MCF 10A (cell line): Measurements from ENCODE around the gene CCDC13. TPM values are rescaled to one million over a fixed set of nuclear protein-coding genes. Genes with fewer than 3 reads are reported as not detected.

ENCODE experiments used
- BruUV-seq: library from RNA; stranded (reverse); fragments of 400-500 nt; replicated peaks from 2 replicates; lab custom pipeline; 2021; lab: Mats Ljungman, UMichigan
- CTCF ChIA-PET: fragments of 300-600 bp; sonication (Branson Sonifier 250); formaldehyde crosslinking; extraction: SDS; loops from one replicate; lab custom pipeline; 2021; ENCODE audit warnings: antibody characterized with exemption, inconsistent platforms; lab: Yijun Ruan, JAX
- POLR2A ChIA-PET: fragments of 300-600, 350-650 bp; sonication (Branson Sonifier 250); formaldehyde crosslinking; extraction: SDS; loops from one replicate; lab custom pipeline; 2020; ENCODE audit warnings: antibody characterized with exemption, inconsistent platforms; lab: Yijun Ruan, JAX
- DNase-seq: peaks from one replicate; pipeline ENCODE4 v3.0.0-alpha.2; 2018; ENCODE audit not compliant: unreplicated experiment
- H3K27ac Mint-ChIP-seq: one replicate; pipeline ENCODE4 v1.8.0; 2022; ENCODE audit warnings: mild to moderate bottlenecking, low read depth, mixed read lengths; ENCODE audit not compliant: unreplicated experiment
- H3K27me3 Mint-ChIP-seq: one replicate; pipeline ENCODE4 v1.8.0; 2022; ENCODE audit warnings: mixed read lengths; ENCODE audit not compliant: insufficient read depth, unreplicated experiment
- H3K36me3 Mint-ChIP-seq: one replicate; pipeline ENCODE4 v1.8.0; 2022; ENCODE audit warnings: mild to moderate bottlenecking, moderate library complexity, mixed read lengths; ENCODE audit not compliant: insufficient read depth, unreplicated experiment
- H3K4me1 Mint-ChIP-seq: one replicate; pipeline ENCODE4 v1.8.0; 2022; ENCODE audit warnings: mixed read lengths; ENCODE audit not compliant: insufficient read depth, unreplicated experiment
- H3K4me3 Mint-ChIP-seq: one replicate; pipeline ENCODE4 v1.8.0; 2022; ENCODE audit warnings: mild to moderate bottlenecking, moderate library complexity, mixed read lengths; ENCODE audit not compliant: unreplicated experiment
- H3K9me3 Mint-ChIP-seq: one replicate; pipeline ENCODE4 v1.8.0; 2022; ENCODE audit warnings: mixed read lengths; ENCODE audit not compliant: unreplicated experiment
- intact Hi-C: fragments of 100-400 bp; cut with micrococcal nuclease; formaldehyde crosslinking; loops from 2 replicates; pipeline ENCODE4 v1.14.1; 2022
- total RNA-seq: library from RNA; stranded (reverse); gene quantifications from 2 replicates; pipeline ENCODE4 v1.2.3, GENCODE V29; 2022
- TF ChIP-seq, protein P1 (sequence below): fragments of 200-600 bp; IDR thresholded peaks from one replicate; pipeline ENCODE4 v1.8.0; 2022; ENCODE audit warnings: antibody characterized with exemption, mild to moderate bottlenecking; ENCODE audit not compliant: unreplicated experiment

CCDC13 gene
- total RNA-seq, 1 experiment from 2014 or later: 1.1 TPM

DNA sequence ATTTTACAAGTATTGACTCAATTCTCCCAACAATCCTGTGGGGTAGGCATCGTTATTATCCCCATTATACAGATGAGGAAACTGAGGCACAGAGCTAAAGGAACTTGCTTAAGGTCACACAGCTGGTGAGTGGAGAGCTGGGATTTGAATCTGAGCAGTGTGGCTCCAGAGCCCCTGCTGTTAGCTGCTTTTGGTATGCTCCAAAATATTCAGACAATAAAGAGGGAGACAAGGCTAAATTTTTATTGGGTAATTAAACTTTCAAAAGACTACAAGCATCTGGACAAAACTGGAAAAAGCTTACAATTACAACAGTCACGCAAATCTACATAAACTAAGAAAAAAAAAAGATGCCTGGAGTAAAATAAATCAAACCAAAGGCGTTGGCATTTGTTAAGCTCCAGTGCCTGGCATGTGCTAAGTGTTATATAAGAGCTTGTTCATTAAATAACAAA lies 27.7 kb downstream of the CCDC13 start:
- no TSS peak for BruUV-seq
- TF ChIP-seq, protein P1, sequence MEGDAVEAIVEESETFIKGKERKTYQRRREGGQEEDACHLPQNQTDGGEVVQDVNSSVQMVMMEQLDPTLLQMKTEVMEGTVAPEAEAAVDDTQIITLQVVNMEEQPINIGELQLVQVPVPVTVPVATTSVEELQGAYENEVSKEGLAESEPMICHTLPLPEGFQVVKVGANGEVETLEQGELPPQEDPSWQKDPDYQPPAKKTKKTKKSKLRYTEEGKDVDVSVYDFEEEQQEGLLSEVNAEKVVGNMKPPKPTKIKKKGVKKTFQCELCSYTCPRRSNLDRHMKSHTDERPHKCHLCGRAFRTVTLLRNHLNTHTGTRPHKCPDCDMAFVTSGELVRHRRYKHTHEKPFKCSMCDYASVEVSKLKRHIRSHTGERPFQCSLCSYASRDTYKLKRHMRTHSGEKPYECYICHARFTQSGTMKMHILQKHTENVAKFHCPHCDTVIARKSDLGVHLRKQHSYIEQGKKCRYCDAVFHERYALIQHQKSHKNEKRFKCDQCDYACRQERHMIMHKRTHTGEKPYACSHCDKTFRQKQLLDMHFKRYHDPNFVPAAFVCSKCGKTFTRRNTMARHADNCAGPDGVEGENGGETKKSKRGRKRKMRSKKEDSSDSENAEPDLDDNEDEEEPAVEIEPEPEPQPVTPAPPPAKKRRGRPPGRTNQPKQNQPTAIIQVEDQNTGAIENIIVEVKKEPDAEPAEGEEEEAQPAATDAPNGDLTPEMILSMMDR: no peak
- ChIA-PET POLR2A (interaction anchor here (0.6 to 1.7 kb wide), 8 partner anchors 13 to 162 kb away, joined by 3 to 11 read pairs (median 3); partner anchors contain the start of gene NKTR), CTCF (interaction anchor here (0.6 to 3.7 kb wide), 19 partner anchors 8 to 210 kb away, joined by 3 to 27 read pairs (median 4); partner anchors contain the start of genes SEC22C, SS18L2 and ZBTB47)
- H3K27ac Mint-ChIP-seq: no peak overlapping the region
- H3K4me3 Mint-ChIP-seq: no peak overlapping the region
- intact Hi-C loops: loop anchor here (2.0 kb wide), 2 partner anchors 85 to 163 kb away; no protein-coding TSS in a partner anchor
- H3K27me3 Mint-ChIP-seq: no peaks in the 10 kb centered on the region
- peaks cover 8% of the 10 kb centered on the region for H3K4me1 Mint-ChIP-seq
- H3K9me3 Mint-ChIP-seq: no peaks in the 10 kb centered on the region
- no peak for DNase-seq
- H3K36me3 Mint-ChIP-seq: no peaks in the 10 kb centered on the region

DNA sequence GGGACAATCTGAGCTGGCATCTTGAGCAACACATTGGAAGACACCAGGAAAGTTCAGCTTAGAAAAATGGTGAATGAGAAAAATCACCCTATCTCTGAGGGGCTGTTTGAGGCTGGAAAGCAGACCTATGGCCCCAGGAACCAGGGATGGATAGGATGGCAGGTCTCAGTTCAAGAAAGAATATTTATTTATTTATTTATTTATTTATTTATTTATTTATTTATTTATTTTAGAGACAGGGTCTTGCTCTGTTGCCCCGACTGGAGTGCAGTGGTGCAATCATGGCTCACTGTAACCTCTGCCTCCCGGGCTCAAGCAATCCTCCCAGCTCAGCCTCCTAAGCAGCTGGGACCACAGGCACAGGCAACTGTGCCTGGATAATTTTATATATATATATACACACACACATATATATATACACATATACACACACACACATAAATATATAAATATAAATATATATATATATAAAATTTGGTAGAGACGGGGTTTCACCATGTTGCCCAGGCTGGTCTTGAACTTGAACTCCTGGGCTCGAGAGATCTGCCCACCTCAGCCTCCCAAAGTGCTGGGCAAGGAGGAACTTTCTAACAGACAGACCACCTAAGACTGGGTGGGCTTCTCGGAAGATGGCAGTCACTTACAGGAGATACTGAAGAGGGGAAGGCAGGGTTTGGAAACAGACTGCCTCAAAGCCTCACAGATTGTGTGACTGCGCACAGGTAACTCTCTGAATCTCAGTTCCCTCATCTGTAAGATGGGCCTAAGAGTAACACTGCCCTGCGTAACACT lies 29.7 kb downstream of the CCDC13 start:
- CTCF ChIA-PET: interaction anchor here (0.6 to 3.7 kb wide), 11 partner anchors 8 to 152 kb away, joined by 3 to 27 read pairs (median 4); partner anchors contain the start of genes SS18L2 and ZBTB47
- POLR2A ChIA-PET: interaction anchor here (0.5 to 1.6 kb wide), 5 partner anchors 37 to 162 kb away, joined by 3 to 6 read pairs (median 5); partner anchors contain the start of genes SEC22C and ZBTB47
- Mint-ChIP-seq H3K36me3 (no peaks in the 10 kb centered on the region), H3K4me3 (no peak overlapping the region), H3K4me1 (peaks cover 8% of the 10 kb centered on the region), H3K27ac (no peak overlapping the region), H3K27me3 (no peaks in the 10 kb centered on the region), H3K9me3 (no peaks in the 10 kb centered on the region)
- intact Hi-C loops: no loop called here
- BruUV-seq: no TSS peak
- TF ChIP-seq, protein P1: no peak
- DNase-seq: no peak

DNA sequence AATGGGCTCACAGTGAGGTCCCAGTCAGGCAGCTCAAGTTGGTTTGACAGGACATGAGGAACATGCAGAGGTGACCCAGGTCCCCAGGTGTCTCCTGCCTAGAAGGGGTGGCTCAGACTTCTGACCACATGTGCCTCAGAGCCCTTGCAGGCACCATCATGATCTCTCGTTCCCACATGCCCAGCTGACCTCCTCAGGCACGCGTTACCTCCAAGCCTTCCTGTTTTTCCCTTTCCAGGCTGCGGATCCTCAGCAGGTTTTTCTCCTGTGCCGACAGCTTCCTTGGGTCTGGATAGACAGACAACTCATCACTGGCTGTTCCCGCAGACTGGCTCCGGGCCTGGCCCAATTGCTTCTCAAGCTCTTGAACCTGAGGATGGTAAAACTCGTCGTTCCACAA lies 30.4 kb downstream of the CCDC13 start:
- peaks cover under 1% of the 10 kb centered on the region for H3K4me1 Mint-ChIP-seq
- CTCF ChIA-PET: interaction anchor here (0.6 to 1.7 kb wide), 9 partner anchors 9 to 189 kb away, joined by 3 to 5 read pairs (median 3); no protein-coding TSS in a partner anchor

More for the DNA sequence above, 30.4 kb downstream of the CCDC13 start:
- TF ChIP-seq, protein P1: no peak
- POLR2A ChIA-PET: interaction anchor here (0.7 to 1.6 kb wide), 2 partner anchors 26 to 59 kb away, joined by 3 to 6 read pairs; no protein-coding TSS in a partner anchor
- Mint-ChIP-seq H3K9me3 (no peaks in the 10 kb centered on the region), H3K27me3 (no peaks in the 10 kb centered on the region), H3K36me3 (no peaks in the 10 kb centered on the region), H3K27ac (no peak overlapping the region), H3K4me3 (no peak overlapping the region)
- no peak for DNase-seq
- BruUV-seq: no TSS peak
- intact Hi-C loops: no loop called here
